ENCODE data around the gene MEGF11.

GRCh38 chr15:65940618-65940909 is 313.0 kb downstream of the MEGF11 start:
- no peak for TF ChIP-seq POLR2AphosphoS5 (IDR thresholded peaks at IDR 0.05; ENCODE audit: borderline replicate concordance, low read depth, low read length)
- no peak for TF ChIP-seq EZH2 (IDR thresholded peaks at IDR 0.05)
- no peak for TF ChIP-seq FOXP2 (optimal IDR thresholded peaks at IDR 0.05; ENCODE audit: control extremely low read depth, extremely low read length, insufficient read depth)
